H1 (cell line): ENCODE data around the gene HMCN2. TPM values are rescaled to one million over a fixed set of nuclear protein-coding genes. Genes with fewer than 3 reads are reported as not detected.

ENCODE experiments used
- BRCA1 ChIP-seq: IDR thresholded peaks from 2 replicates; pipeline ENCODE4 v1.6.1; 2012; ENCODE audit warnings: low read depth, low read length, improper control_type of control experiment
- JUND ChIP-seq: IDR thresholded peaks from 2 replicates; pipeline ENCODE4 v1.6.1; 2011; ENCODE audit warnings: mild to moderate bottlenecking, improper control_type of control experiment, low read length
- KDM4A ChIP-seq: IDR thresholded peaks from one replicate; pipeline ENCODE4 v1.7.1; 2012; ENCODE audit warnings: low read depth, mild to moderate bottlenecking, moderate library complexity, low read length, inconsistent platforms; ENCODE audit not compliant: severe bottlenecking
- MAX ChIP-seq: IDR thresholded peaks from 2 replicates; pipeline ENCODE4 v1.6.1; 2012; ENCODE audit warnings: inconsistent platforms
- RBBP5 ChIP-seq: IDR thresholded peaks from 2 replicates; pipeline ENCODE4 v1.7.1; 2012; ENCODE audit warnings: low read depth, mild to moderate bottlenecking, inconsistent platforms, low read length, moderate library complexity, borderline replicate concordance
- SUZ12 ChIP-seq: fragments of 200-600 bp; sonication (generic); IDR thresholded peaks from 2 replicates; pipeline ENCODE4 v1.6.1; 2012; ENCODE audit warnings: mild to moderate bottlenecking, inconsistent platforms, low read length, moderate library complexity, mixed read lengths
- TAF1 ChIP-seq: IDR thresholded peaks from 2 replicates; pipeline ENCODE4 v1.6.1; 2011; ENCODE audit warnings: mild to moderate bottlenecking, low read depth, low read length
- YY1 ChIP-seq: IDR thresholded peaks from 2 replicates; pipeline ENCODE4 v1.6.1; 2011; ENCODE audit warnings: low read depth, mild to moderate bottlenecking, low read length
- ZNF274 ChIP-seq: IDR thresholded peaks from 2 replicates; pipeline ENCODE4 v1.7.0; 2012; ENCODE audit warnings: low read length, borderline replicate concordance; ENCODE audit errors: extremely low read depth
- polyA plus RNA-seq, 7 experiments: library from polyadenylated mRNA; depleted of rRNA in 3 of 7; stranded (reverse) in 5 of 7; unstranded in 2 of 7; fragments of >200 nt in 5 of 7; fragments of 200-250 nt in 2 of 7; gene quantifications; 1 replicate in 5 of 7; 2 replicates in 1 of 7; 4 replicates in 1 of 7; pipeline versions ENCODE4 v1.2.1 to v1.2.3, GENCODE V29; 2011 to 2013; ENCODE audit warnings: missing spikeins in 2 of 7, mixed read lengths in 2 of 7
- total RNA-seq: library from RNA; stranded (reverse); fragmentation: NEBNext Ultra II Directional; extraction: Animal tissue kit (Norgen Biotek cat#: 25700); gene quantifications from 2 replicates; pipeline ENCODE4 v1.2.1, GENCODE V29; 2021

The HMCN2 gene
- total and polyA plus RNA-seq, 2 of the 8 experiments (the other 6 are each of a cell fraction or from before 2014, with no cell fraction given) = 5.0 to 9.1 TPM

DNA sequence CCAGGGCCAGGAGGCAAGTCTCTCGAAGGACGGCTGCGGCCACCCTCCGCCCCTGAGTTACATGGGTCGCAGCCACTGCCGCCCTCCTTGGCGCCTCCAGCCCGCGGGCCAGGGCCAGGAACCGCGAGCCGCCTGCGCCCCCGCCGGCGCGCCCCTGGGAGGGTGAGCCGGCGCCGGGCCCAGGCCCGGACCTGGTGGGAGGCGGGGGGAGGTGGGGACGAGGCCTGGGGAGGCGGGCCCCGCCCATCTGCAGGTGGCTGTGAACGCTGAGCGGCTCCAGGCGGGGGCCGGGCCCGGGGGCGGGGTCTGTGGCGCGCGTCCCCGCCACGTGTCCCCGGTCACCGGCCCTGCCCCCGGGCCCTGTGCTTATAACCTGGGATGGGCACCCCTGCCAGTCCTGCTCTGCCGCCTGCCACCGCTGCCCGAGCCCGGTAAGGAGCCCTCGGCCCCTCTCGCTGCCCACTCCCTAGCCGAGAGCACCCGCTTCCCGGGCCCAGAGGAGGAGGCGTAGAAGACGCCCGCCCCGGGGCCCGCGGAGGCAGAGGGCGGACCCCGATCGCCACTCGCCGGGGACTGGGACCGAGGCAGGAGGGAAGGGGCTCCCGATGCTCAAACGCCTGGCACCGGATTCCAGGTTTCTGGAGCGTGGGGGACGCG, 179.1 kb downstream of the HMCN2 start, which contains the start of gene ASS1 (continued):
- TF ChIP-seq SUZ12 (peak; percentile 45; the same call in 1 of the 2 replicates), KDM4A (peak; percentile 71), RBBP5 (no peak), YY1 (no peak), MAX (peak; percentile 75), BRCA1 (no peak), TAF1 (0 out of 2 replicates have a peak, but pooled peaks have one; percentile 11), ZNF274 (no peak), JUND (no peak)
